GM19324 (cell line): ENCODE measurements around the gene PLD3.
"Not testable (repeated sequence)": the region's sequence is repeated elsewhere in the genome, so short reads cannot be mapped to it uniquely, and the experiment has no call there.

Experiments used
- ATAC-seq: cut with Tn5 transposase; IDR thresholded peaks from one replicate; pipeline ENCODE4 v1.9.1; 2021; ENCODE audit warnings: mild to moderate bottlenecking, moderate library complexity; ENCODE audit not compliant: unreplicated experiment, low FRiP score

PLD3 gene

GRCh38 chr19:40331052-40331451 is 17.4 kb upstream of the PLD3 start:
- no peak for ATAC-seq

DNA sequence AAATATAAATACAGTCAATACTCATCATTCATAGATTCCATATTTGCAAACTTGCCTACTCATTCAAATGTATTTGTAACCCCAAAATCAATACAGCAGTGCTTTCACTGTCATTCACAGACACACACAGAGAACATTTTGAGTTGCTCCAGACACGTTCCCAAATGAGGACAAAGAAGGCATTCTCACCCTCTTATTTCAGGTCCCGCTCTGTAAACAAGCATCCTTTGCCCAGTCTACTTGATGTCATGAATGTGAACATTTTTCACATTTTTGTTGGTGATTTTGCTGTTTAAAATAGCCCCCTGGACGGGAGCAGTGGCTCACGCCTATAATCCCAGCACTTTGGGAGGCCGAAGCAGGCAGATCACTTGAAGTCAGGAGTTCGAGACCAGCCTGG is 15.8 kb upstream of the PLD3 start:
- ATAC-seq, result no peak

DNA sequence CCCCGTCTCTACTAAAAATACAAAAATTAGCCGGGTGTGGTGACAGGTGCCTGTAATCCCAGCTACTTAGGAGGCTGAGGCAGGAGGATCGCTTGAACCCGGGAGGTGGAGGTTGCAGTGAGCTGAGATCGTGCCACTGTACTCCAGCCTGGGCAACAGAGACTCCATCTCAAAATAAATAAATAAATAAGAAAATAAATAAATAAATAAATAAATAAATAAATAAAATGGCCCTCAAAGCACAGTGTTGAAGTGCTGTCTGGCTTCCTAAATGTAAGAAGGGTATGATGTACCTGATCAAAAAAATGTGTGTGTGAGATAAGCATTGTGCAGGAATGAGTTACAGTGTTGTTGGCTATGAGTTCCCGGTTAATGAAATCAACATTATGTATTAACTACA is 15.4 kb upstream of the PLD3 start:
- ATAC-seq, result not testable (repeated sequence)

DNA sequence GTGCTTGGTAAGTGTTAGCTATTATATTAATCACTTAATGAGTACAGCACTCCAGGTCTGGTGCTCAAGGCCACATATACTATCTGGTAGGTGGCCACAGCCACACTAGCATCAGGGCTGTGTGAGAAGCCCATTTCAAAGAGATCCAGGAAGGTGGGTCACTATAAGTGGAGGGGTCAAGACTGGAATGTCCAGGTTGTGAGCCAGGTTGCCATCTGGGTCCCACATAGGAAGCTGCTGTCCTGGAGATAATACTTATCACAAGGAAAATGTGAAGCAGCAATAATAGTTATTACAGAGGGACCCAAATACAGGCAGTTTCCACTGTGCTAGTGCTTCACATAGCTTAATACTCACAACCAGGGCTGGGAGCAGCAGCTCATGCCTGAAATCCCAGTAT is 13.4 kb upstream of the PLD3 start:
- ATAC-seq, result no peak

GRCh38 chr19:40335855-40336600 is 12.5 kb upstream of the PLD3 start:
- no peak for ATAC-seq

DNA sequence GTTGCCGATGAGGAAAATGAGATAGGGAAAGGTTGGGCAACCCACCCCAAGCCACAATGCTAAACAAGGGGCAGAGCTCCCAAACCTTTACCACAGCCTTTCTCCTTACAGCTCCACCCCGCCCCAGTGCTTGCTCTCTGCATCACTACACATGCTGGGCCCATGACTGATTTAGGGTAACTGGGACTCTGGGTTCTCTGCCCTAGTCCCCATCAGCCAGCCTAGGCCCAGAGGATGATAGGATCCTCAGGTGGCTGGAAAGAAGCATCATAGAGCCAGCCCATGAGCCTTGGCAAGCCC is 11.9 kb upstream of the PLD3 start:
- ATAC-seq, result no peak

- no peak for ATAC-seq
These were observed 11.4 kb upstream of the PLD3 start for GRCh38 chr19:40337107-40337506.

- ATAC-seq, result no peak
These were observed 10.9 kb upstream of the PLD3 start for GRCh38 chr19:40337594-40337993.

DNA sequence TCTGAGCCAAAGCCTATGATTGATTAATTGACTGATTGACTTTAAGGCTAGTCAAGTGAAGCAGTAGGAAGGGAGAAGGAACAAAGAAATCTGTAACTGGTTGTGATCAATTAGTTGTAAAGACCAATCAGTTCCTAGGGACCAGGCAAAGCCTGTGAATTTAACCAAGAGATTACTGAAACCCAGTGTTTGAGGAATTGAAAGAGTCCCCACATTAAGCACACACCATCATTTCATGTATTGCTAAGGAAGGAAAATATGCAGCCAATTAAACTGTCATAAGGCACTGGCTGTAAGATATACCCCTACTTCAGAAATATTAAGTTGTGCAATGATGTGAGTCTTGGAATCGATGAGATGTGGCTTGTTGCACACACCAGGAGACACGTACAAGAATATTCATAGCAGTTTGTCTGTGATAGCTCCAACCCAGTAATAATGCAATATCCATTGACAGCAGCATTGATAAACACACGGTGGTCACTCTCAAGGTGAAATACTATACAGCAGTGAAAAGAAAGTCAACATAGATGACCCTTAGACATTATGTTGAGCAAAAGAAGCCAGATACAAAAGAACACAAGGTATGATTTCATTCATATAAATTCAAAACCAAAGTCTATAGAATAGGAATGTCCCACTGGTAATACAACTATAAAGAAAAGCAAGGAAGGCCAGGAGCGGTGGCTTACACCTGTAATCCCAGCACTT is 9.3 kb upstream of the PLD3 start:
- ATAC-seq, result no peak

- ATAC-seq, result no peak
These were observed 6.7 kb upstream of the PLD3 start for GRCh38 chr19:40341601-40342482.

- ATAC-seq, result no peak
These were observed 5.7 kb upstream of the PLD3 start for GRCh38 chr19:40342644-40343311.

DNA sequence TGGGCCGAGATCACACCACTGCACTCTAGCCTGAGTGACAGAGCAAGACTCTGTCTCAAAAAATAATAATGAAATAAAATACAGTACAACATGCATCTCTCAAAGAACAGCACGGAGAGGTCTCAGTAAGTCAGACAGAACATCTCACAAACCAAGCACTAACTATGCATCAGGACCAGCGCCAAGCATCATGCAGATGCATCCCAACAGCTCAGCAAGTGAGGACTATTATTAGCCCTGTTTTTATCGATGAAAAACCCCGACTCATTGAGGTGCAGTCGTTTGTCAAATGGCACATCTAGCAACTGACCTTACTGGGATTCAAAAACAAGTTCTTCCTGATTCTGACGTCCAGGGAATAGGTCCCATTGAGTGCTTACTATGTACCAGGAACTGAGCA is 4.1 kb upstream of the PLD3 start:
- no peak for ATAC-seq

DNA sequence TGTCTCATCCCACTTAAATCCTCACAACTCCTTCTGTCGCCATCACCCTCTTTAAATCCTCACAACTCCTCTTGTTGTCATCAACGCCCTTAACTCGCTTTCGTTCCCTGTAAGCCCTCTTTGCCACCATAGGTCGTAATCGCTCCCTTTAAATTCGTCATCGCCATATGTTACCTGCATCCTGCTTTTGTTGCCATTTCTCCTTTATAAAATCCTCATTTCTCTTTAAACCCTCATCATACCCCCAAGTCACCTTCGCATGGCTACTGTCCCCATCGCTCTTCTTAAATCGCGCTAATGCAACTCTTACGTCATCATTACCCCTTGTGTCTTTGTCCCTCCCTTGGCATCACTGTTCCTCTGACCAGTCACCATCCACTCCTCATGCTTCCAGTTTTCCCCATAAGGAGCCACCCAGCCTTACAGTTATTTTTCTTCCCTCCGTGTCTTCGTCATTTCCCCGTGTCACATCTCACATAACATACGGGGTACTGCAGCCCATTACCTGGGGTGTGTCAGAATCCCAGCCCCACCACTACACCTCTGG is 539 bp downstream of the PLD3 start:
- ATAC-seq, result no peak

DNA sequence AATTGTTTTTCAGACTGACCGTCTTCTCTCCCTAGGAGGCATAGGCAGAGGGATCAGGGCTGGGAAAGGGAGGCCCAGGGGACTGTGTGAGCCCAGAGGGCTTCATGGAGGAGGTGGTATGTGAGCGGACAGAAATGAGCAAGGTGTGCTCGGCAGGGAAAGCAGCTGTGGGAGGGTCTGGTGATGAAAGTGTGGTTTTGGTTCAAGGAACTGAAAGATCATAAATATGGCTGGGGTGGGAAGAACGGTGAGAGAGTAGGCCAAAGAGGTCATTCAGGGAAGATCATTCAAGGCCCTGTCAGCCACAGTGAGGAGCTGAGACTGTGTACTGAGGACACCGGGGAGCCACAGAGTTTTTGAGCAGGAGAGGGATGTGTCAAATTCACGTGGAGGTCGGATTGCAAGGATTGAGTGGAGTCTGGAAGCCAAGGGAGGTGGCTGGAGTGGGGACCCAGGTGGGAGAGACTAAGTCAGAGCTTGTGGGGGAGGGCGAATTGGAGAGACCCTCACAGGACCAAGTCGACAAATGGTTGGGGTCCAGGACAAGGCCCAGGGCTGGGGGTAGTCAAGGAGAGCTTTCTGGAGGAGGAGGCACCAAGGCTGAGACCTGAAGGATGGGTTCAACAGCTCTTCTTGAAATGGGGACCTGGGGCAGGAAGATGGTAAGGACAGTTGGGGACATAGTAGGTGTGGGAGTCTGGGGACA is 7.6 kb downstream of the PLD3 start:
- no peak for ATAC-seq

GRCh38 chr19:40356681-40357595 is 8.4 kb downstream of the PLD3 start:
- ATAC-seq, result no peak

- ATAC-seq, result no peak
These were observed 9.1 kb downstream of the PLD3 start for GRCh38 chr19:40357640-40358039.

DNA sequence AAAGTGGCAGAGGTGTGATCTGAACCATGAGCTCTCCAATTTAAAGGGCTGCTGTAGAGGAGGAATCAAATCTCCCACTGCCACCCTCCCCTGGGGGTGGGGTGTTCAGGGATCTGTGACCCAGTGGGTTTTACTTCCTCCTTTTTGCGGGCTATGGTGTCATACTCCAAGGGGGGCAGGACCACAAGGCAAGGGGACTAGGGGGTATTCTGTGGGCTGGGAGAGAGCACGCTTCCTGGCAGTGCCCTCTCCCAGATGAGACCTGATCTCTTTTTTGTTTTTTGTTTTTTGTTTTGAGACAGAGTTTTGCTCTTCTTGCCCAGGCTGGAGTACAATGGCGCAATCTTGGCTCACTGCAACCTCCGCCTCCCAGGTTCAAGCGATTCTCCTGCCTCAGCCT is 10.3 kb downstream of the PLD3 start:
- ATAC-seq, result no peak

DNA sequence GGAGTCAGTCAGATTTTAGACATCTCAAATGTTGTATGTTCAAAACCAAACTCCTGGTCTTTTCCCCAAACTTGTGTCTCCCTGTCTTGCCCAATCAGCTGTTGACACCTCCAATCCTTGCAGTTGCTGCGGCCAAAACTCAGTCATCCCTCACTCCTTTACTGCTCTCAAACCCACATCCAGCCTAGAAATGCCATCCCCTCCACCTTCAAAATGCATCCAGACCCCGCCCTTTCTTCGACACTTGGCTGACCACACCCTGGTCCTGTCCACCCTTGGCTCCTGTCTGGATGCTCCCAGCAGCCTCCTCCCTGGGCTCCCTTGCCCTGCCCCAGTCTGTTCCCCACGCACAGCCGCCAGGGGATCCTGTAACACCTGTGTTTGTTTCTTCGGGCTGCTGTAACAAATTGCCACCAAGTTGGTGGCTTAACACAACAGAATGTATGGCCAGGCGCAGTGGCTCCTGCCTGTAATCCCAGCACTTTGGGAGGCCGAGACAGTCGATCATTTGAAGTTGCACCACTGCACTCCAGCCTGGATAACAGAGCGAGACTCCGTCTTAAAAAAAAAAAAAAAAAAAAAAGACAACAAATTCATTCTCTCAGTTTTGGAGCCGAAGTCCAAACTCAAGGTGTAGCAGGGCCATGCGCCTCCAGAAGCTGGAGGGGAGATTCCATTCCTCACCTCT is 11.7 kb downstream of the PLD3 start:
- no peak for ATAC-seq
